Spinal cord (tissue), 10 donors: ENCODE measurements around the gene PLXNA3. TPM values are rescaled to one million over a fixed set of nuclear protein-coding genes. Genes with fewer than 3 reads are reported as not detected.

Experiments
- DNase-seq, 6 donors: peaks; one replicate each; pipeline versions ENCODE4 v3.0.0 to v3.0.0-alpha.2; 2013 to 2015; ENCODE audit warnings: low spot score in 6 of 6, low read depth in 4 of 6
- H3K27ac ChIP-seq: one replicate; pipeline ENCODE4 v1.5.1; 2013; ENCODE audit warnings: low read depth, low read length, control low read depth
- H3K27me3 ChIP-seq: one replicate; pipeline ENCODE4 v1.6.1; 2013; ENCODE audit warnings: low read length; ENCODE audit not compliant: control insufficient read depth, insufficient read depth
- H3K36me3 ChIP-seq: one replicate; pipeline ENCODE4 v1.6.1; 2013; ENCODE audit warnings: low read length; ENCODE audit not compliant: control insufficient read depth, insufficient read depth
- H3K4me1 ChIP-seq: one replicate; pipeline ENCODE4 v1.6.1; 2013; ENCODE audit warnings: low read length; ENCODE audit not compliant: control insufficient read depth, insufficient read depth
- H3K4me3 ChIP-seq: one replicate; pipeline ENCODE4 v1.5.1; 2013; ENCODE audit warnings: low read depth, low read length, control low read depth
- H3K9me3 ChIP-seq: one replicate; pipeline ENCODE4 v1.6.1; 2013; ENCODE audit warnings: low read length; ENCODE audit not compliant: control insufficient read depth, insufficient read depth
- WGBS: methylation state at CpG from one replicate; pipeline ENCODE4 v1.1.5; 2013; ENCODE audit warnings: missing lambda C conversion rate; ENCODE audit not compliant: insufficient coverage; 5-methylcytosine and 5-hydroxymethylcytosine counted together
- polyA plus RNA-seq, 2 donors: library from polyadenylated mRNA; unstranded; fragments of 120-200 nt; gene quantifications; one replicate each; pipeline ENCODE4 v1.2.1, GENCODE V29; 2013; ENCODE audit not compliant: insufficient read length in 2 of 2
- total RNA-seq, 2 donors: library from RNA; depleted of rRNA in 1 of 2; stranded (reverse); fragments of 120-200 nt in 1 of 2; fragments of >200 nt in 1 of 2; gene quantifications; one replicate each; pipeline versions ENCODE4 v1.2.3 to v1.2.4, GENCODE V29; 2013 to 2014
- donor health status: healthy.

The PLXNA3 gene
- total and polyA plus RNA-seq, 4 donors: 13.3 to 127 (median 58.8) TPM

DNA sequence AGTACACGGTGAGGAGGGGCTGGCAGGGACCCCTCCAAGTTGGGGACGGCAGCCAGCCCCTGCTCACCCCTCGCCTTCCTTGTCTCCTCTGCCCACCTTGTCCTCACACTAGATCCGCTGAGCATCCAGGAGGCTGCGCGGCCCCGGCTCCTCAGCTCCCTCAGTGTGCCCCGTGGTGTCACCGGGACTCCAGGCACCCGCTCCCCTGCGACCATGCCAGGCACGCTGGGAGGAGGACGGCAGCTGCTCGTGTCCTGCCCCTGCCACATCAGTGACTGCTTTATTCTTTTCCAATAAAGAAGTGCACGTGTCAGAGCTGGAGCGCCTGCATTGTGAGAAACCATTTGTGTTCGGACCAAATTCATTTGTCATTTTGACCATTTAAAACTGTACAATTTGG lies 7.8 kb upstream of the PLXNA3 start:
- Histone ChIP-seq H3K36me3 (peaks cover 61% of the 10 kb centered on the region), H3K9me3 (no peaks in the 10 kb centered on the region), H3K27ac (no peak overlapping the region), H3K4me3 (no peak overlapping the region), H3K4me1 (peaks cover 12% of the 10 kb centered on the region), H3K27me3 (no peaks in the 10 kb centered on the region)
- 73% methylated on average over 17 of the region's 17 CpGs for WGBS
- DNase-seq: no peak

DNA sequence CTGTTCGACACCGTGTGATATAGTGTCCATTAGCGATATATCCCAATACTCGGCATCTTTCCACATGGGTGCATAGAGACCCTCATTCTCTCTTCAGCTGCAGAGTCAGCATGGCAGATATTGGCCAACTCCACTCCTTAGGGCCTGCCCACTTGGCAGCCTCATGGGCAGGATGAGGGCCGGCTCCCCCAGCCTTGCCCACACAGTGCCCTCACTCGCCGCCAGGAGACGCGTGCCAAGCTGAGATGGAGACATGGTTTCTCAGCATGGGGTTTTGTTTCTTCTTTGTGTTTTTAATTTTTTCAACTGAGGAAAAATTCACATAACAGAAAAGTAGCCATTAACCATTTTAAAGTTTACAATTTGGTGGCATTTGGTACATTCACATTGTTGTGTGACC lies 5.3 kb upstream of the PLXNA3 start:
- Histone ChIP-seq H3K36me3 (peaks cover 43% of the 10 kb centered on the region), H3K27me3 (no peaks in the 10 kb centered on the region), H3K4me1 (peaks cover 3% of the 10 kb centered on the region), H3K4me3 (no peak overlapping the region), H3K9me3 (no peaks in the 10 kb centered on the region), H3K27ac (no peak overlapping the region)
- WGBS: 89% methylated on average over 5 of the region's 9 CpGs
- peak in 1 of 6 donors; percentile 27 for DNase-seq

DNA sequence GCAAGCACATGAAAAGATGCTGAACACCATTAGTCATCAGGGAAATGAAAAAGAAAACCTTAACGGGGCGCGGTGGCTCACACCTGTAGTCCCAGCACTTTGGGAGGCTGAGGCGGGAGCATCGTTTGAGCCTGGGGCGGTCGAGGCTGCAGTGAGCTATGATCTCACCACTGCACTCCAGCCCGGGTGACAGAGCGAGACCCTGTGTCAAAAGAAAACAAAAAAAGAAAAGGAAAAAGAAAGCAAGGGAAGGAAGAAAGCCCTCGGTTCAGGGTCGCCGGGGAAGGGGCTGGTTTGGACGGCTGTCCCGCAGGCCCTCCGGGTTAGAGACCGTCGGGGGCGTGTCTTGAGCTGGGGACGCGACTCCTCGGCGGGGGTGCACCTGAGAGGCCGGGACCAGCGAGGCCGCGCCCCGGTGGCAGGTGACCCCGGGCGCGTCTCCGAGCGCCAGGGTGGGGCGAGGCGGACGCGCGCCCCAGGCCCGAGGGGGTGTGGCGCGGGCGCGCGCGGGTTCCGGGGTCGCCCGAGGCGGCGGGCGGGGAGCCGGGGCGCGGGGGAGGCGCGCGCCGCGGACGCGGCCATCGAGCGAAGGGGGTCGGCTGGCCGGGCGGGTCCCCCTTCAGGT lies 478 bp upstream of the PLXNA3 start:
- H3K9me3 ChIP-seq: no peaks in the 10 kb centered on the region
- H3K27me3 ChIP-seq: no peaks in the 10 kb centered on the region
- peaks cover 29% of the 10 kb centered on the region for H3K36me3 ChIP-seq
- peak overlapping the region; percentile 33 for H3K4me3 ChIP-seq
- DNase-seq: peak in 2 of 6 donors; percentile 61 to 63
- H3K4me1 ChIP-seq: peaks cover 32% of the 10 kb centered on the region
- 23% methylated on average over 63 of the region's 65 CpGs for WGBS
- no peak overlapping the region for H3K27ac ChIP-seq

DNA sequence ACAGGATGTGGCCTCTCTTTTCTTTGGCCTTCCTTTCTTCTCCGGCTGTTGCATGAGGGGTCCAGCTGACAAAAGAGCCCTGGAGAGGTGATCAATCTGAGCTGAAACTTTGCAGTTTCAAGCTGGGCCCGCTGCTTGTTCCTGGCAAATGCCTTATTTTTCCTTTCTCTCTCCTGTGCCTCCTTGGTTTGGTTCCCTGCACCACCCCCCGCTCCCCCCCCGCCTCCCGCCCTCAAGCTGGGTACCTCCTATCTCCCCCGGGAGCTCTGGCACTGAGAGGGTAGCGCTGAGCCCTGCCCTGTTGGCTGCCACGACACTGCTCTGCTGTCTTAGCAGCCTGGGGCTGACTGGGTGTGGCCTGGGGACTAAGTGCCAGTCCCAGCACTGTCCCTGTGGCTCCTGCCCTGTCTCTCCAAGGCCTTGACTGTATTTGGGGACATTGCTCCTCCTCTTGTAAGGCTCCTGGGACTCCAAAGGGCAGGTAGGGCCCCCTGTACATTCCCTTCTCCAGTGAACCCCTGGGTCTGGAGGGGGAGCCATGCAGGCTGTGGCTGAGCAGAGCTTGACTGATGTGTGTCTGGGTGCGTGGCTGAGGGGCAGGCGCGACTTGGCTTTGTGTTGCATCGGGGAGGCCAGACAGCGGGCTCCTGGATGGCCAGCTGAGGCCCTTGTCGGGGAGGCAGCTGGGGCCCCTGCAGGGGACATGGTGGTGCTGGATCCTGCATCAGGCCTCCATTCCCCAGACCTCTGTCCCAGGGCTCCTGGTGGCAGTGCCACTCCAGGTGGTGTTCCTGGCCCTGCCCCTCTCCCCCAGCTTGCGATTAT lies 1.1 kb downstream of the PLXNA3 start:
- DNase-seq: peak in 2 of 6 donors; percentile 33 to 53
- Histone ChIP-seq H3K27ac (peak overlapping the region; percentile 57), H3K4me3 (peak overlapping the region; percentile 67), H3K36me3 (peaks cover 41% of the 10 kb centered on the region), H3K27me3 (no peaks in the 10 kb centered on the region), H3K4me1 (peaks cover 32% of the 10 kb centered on the region), H3K9me3 (no peaks in the 10 kb centered on the region)
- 49% methylated on average over 13 of the region's 15 CpGs for WGBS

DNA sequence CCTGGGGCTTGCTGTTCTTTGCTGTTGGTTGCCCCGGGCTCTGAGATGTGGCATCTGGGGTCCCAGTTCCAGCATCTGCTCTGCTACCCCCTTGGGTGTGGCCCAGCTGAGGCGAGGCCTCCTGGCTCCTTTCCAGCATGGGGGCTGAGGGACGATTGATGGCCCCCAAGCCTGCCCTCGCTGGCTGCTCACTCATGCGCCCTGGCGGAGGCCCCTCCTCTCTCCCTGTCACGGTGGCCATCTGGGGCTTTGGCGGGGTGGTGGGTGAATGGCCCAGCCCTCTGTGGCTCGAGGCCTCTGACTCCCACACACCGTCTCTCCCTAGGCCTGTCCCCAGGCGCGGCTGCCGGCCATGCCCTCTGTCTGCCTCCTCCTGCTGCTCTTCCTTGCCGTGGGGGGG lies 1.8 kb downstream of the PLXNA3 start:
- DNase-seq: peak in 2 of 6 donors; percentile 21 to 28
- H3K27ac ChIP-seq: no peak overlapping the region
- WGBS: 61% methylated on average over 11 of the region's 14 CpGs

DNA sequence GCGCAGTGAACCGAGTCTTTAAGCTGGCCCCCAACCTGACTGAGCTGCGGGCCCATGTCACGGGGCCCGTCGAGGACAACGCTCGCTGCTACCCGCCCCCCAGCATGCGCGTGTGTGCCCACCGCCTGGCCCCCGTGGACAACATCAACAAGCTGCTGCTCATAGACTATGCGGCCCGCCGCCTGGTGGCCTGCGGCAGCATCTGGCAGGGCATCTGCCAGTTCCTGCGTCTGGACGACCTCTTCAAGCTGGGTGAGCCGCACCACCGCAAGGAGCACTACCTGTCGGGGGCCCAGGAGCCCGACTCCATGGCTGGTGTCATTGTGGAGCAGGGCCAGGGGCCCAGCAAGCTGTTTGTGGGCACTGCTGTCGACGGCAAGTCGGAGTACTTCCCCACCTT lies 2.2 kb downstream of the PLXNA3 start:
- H3K9me3 ChIP-seq: no peaks in the 10 kb centered on the region
- H3K27me3 ChIP-seq: no peaks in the 10 kb centered on the region
- no peak overlapping the region for H3K27ac ChIP-seq
- peak in 1 of 6 donors; percentile 44 for DNase-seq
- 76% methylated on average over 26 of the region's 26 CpGs for WGBS
- peaks cover 32% of the 10 kb centered on the region for H3K4me1 ChIP-seq
- H3K4me3 ChIP-seq: no peak overlapping the region
- H3K36me3 ChIP-seq: peaks cover 53% of the 10 kb centered on the region

More for the DNA sequence above, 1.8 kb downstream of the PLXNA3 start:
- Histone ChIP-seq H3K9me3 (no peaks in the 10 kb centered on the region), H3K27me3 (no peaks in the 10 kb centered on the region), H3K4me1 (peaks cover 32% of the 10 kb centered on the region), H3K36me3 (peaks cover 48% of the 10 kb centered on the region), H3K4me3 (peak overlapping the region; percentile 67)

DNA sequence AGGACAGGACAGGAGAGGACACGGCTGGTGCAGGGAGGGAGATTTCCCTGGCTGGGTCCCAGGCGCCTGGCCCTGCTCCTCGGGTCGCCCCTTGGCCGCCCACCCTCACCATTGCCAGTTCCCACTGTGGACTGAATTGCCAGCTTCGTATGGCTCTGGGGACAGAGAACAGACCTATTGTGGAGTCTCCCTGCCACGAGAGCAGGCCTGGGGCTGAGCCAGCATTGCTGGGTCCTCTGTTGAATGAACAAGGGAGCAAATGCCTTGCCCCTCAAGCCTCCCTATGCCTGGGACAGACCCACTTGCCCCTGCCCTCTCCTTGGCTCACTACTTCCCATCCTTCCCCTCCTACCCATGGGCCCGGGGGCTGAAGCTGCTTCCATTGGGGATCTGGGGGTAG lies 4.3 kb downstream of the PLXNA3 start:
- peak in 1 of 6 donors; percentile 44 for DNase-seq
- Histone ChIP-seq H3K9me3 (no peaks in the 10 kb centered on the region), H3K4me1 (peaks cover 32% of the 10 kb centered on the region), H3K27me3 (no peaks in the 10 kb centered on the region), H3K4me3 (no peak overlapping the region), H3K36me3 (peaks cover 74% of the 10 kb centered on the region), H3K27ac (no peak overlapping the region)
- WGBS: 69% methylated on average over 7 of the region's 8 CpGs

DNA sequence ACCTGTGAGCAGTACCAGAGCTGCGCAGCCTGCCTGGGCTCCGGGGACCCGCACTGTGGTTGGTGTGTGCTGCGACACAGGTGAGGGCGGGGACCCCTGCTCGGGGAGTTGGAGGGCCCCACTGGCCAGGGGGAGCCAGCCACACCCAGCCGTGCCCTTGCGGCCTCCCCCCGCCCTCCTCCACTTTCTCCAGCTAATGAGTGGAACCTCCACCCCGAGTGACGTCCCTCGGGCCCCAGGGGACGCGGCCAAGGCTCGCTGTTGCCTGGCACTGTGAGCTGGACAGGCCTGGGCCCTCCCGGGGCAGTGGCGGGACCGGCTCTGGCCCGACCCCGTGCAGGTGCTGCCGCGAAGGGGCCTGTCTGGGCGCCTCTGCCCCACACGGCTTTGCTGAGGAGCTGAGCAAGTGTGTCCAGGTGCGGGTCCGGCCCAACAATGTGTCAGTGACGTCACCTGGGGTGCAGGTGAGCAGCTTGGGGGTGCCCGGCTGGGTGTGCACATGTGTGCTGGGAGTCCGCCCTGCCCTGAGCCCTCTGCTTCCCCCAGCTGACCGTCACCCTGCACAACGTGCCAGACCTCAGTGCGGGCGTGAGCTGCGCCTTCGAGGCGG lies 5.6 kb downstream of the PLXNA3 start:
- Histone ChIP-seq H3K4me3 (no peak overlapping the region), H3K4me1 (peaks cover 32% of the 10 kb centered on the region), H3K27me3 (no peaks in the 10 kb centered on the region), H3K27ac (no peak overlapping the region), H3K9me3 (no peaks in the 10 kb centered on the region), H3K36me3 (peaks cover 87% of the 10 kb centered on the region)
- no peak for DNase-seq
- 92% methylated on average over 28 of the region's 36 CpGs for WGBS

DNA sequence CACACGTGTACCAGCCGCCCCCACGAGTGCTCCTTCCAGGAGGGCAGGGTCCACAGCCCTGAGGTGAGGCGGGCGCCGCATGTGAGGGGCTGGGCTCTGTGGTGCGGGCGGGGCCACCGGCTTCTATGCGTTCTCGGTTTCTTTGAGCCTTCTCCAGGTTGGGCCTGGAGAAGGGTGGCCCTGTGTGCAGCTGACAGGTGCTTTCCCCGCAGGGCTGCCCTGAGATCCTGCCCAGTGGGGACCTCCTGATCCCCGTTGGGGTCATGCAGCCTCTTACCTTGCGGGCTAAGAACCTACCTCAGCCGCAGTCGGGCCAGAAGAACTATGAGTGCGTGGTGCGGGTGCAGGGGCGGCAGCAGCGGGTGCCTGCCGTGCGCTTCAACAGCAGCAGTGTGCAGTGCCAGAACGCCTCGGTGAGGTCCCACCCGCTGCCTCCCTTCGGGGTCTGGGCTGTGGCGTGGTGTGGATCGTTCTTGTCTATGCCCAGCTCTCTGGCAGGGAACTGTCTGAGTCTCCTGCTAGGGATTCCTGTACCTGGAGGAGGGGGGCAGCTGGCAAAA lies 6.8 kb downstream of the PLXNA3 start:
- Histone ChIP-seq H3K27ac (no peak overlapping the region), H3K4me3 (no peak overlapping the region), H3K4me1 (peaks cover 24% of the 10 kb centered on the region), H3K36me3 (peaks cover 99% of the 10 kb centered on the region), H3K27me3 (no peaks in the 10 kb centered on the region), H3K9me3 (no peaks in the 10 kb centered on the region)
- WGBS: 95% methylated on average over 26 of the region's 28 CpGs
- no peak for DNase-seq
